NCI-H1048 (cell line): ENCODE results near the gene BNIP5.

ENCODE experiments used
- DNase-seq: peaks from one replicate; lab custom pipeline; 2025; lab: John Stamatoyannopoulos, UW

Gene BNIP5

GRCh38 chr6:36266913-36267644 lies 69.6 kb downstream of the BNIP5 start:
- no peak for DNase-seq
